AG04450 (cell line): Measurements from ENCODE around the gene LRRC8A. TPM values are rescaled to one million over a fixed set of nuclear protein-coding genes. Genes with fewer than 3 reads are reported as not detected.

Experiments
- CTCF ChIA-PET: fragments of 300-600, 350-600 bp; formaldehyde crosslinking; extraction: SDS; loops from one replicate; lab custom pipeline; 2022; ENCODE audit warnings: antibody characterized with exemption, inconsistent platforms; lab: Charles Lee
- POLR2A ChIA-PET: fragments of 350-600 bp; formaldehyde crosslinking; extraction: SDS; loops from one replicate; lab custom pipeline; 2021; ENCODE audit warnings: antibody characterized with exemption, inconsistent platforms; lab: Yijun Ruan, JAX
- DNase-seq: peaks from one replicate; pipeline ENCODE4 v3.0.0-alpha.2; 2011; ENCODE audit warnings: low read depth, low spot score
- H3K27ac ChIP-seq: one replicate; pipeline ENCODE4 v1.5.1; 2012; ENCODE audit warnings: low read depth, low read length, control low read depth
- H3K27me3 ChIP-seq: one replicate; pipeline ENCODE4 v1.6.0; 2012; ENCODE audit warnings: low read length; ENCODE audit not compliant: control insufficient read depth, insufficient read depth
- H3K4me3 ChIP-seq: 2 replicates; pipeline ENCODE4 v1.5.1; 2011; ENCODE audit warnings: mild to moderate bottlenecking, low read depth, low read length, control low read depth
- H3K9me3 ChIP-seq: 2 replicates; pipeline ENCODE4 v1.5.1; 2012; ENCODE audit warnings: low read length; ENCODE audit not compliant: control insufficient read depth, insufficient read depth
- CTCF ChIP-seq: IDR thresholded peaks from 2 replicates; pipeline ENCODE4 v1.5.1; 2011; ENCODE audit warnings: low read depth, low read length, control low read depth, inconsistent platforms
- polyA plus RNA-seq: library from polyadenylated mRNA; depleted of rRNA; stranded (reverse); fragments of >200 nt; gene quantifications from 2 replicates; pipeline ENCODE4 v1.2.3, GENCODE V29; 2011

The LRRC8A gene
- polyA plus RNA-seq, 1 experiment: 25.3 TPM

- POLR2A ChIA-PET: no interaction called here
- TF ChIP-seq CTCF: no peak
- Histone ChIP-seq H3K4me3 (no peak overlapping the region), H3K9me3 (no peaks in the 10 kb centered on the region), H3K27me3 (no peaks in the 10 kb centered on the region), H3K27ac (no peak overlapping the region)
- DNase-seq: no peak
- CTCF ChIA-PET: no interaction called here
These were observed 3.9 kb downstream of the LRRC8A start for GRCh38 chr9:128885798-128886197.

GRCh38 chr9:128886211-128886891, 4.4 kb downstream of the LRRC8A start:
- H3K27ac ChIP-seq: peak overlapping the region; percentile 31
- H3K4me3 ChIP-seq: no peak overlapping the region
- POLR2A ChIA-PET: no interaction called here
- H3K27me3 ChIP-seq: no peaks in the 10 kb centered on the region
- CTCF ChIA-PET: no interaction called here
- no peak for TF ChIP-seq CTCF
- DNase-seq: no peak
- no peaks in the 10 kb centered on the region for H3K9me3 ChIP-seq

- no peaks in the 10 kb centered on the region; the same call in 1 of the 2 replicates for H3K9me3 ChIP-seq
- H3K27ac ChIP-seq: no peak overlapping the region
- no peak overlapping the region for H3K4me3 ChIP-seq
- CTCF ChIA-PET: no interaction called here
- no peak for TF ChIP-seq CTCF
- POLR2A ChIA-PET: no interaction called here
- DNase-seq: no peak
- no peaks in the 10 kb centered on the region for H3K27me3 ChIP-seq
These were observed 5.1 kb downstream of the LRRC8A start for GRCh38 chr9:128887049-128887448.

GRCh38 chr9:128887914-128888350, 6.0 kb downstream of the LRRC8A start:
- peak overlapping the region; percentile 52 for H3K27ac ChIP-seq
- CTCF ChIA-PET: interaction anchor here (0.6 to 0.9 kb wide), 2 partner anchors 40 to 70 kb away, joined by 3 to 4 read pairs; partner anchors contain the start of gene ENDOG

More at GRCh38 chr9:128887914-128888350, 6.0 kb downstream of the LRRC8A start:
- H3K4me3 ChIP-seq: no peak overlapping the region
- DNase-seq: no peak
- POLR2A ChIA-PET: interaction anchor here (1.1 kb wide), 1 partner anchor 25 kb away, joined by 8 read pairs; no protein-coding TSS in a partner anchor
- TF ChIP-seq CTCF: no peak
- no peaks in the 10 kb centered on the region for H3K27me3 ChIP-seq
- no peaks in the 10 kb centered on the region; the same call in 1 of the 2 replicates for H3K9me3 ChIP-seq
